SK-N-SH (cell line): ENCODE data around the gene NSD1. TPM values are rescaled to one million over a fixed set of nuclear protein-coding genes. Genes with fewer than 3 reads are reported as not detected.

Experiments used
- CTCF ChIA-PET: fragments of 300-600, 350-600 bp; formaldehyde crosslinking; extraction: SDS; loops from one replicate; lab custom pipeline; 2021; lab: Yijun Ruan, JAX
- POLR2A ChIA-PET: fragments of 350-600 bp; sonication (Branson Sonifier 250); formaldehyde crosslinking; extraction: SDS; loops from one replicate; lab custom pipeline; 2020; ENCODE audit warnings: antibody characterized with exemption, inconsistent platforms; lab: Yijun Ruan, JAX
- DNase-seq: peaks from one replicate; pipeline ENCODE4 v3.0.0; 2012
- H2AFZ ChIP-seq: fragments of 200-600 bp; sonication (generic); 2 replicates; pipeline ENCODE4 v1.8.1; 2016; ENCODE audit warnings: antibody characterized with exemption, mild to moderate bottlenecking, low read depth
- H3F3A ChIP-seq: fragments of 200-600 bp; sonication (generic); replicated peaks from 2 replicates; pipeline ENCODE3; 2016; ENCODE audit warnings: antibody characterized with exemption, mild to moderate bottlenecking; ENCODE audit not compliant: insufficient read depth
- H3K27ac ChIP-seq, 2 experiments: fragments of 200-500 bp in 1 of 2; fragments of 200-600 bp in 1 of 2; sonication (Bioruptor generic) in 1 of 2; sonication (generic), shearing (Covaris generic) in 1 of 2; 2 replicates each; pipeline versions ENCODE4 v1.5.1 to v1.6.1; 2014 to 2016; ENCODE audit warnings: low read depth in 2 of 2, inconsistent platforms in 1 of 2, low read length in 1 of 2, mild to moderate bottlenecking in 1 of 2, mixed read lengths in 1 of 2
- H3K27me3 ChIP-seq: fragments of 200-600 bp; sonication (generic), shearing (Covaris generic); 2 replicates; pipeline ENCODE4 v1.6.1; 2016; ENCODE audit warnings: mixed run types; ENCODE audit not compliant: insufficient read depth
- H3K36me3 ChIP-seq, 2 experiments: fragments of 200-500 bp in 1 of 2; fragments of 200-600 bp in 1 of 2; sonication (Bioruptor generic) in 1 of 2; sonication (generic) in 1 of 2; replicated peaks in 1 of 2; 2 replicates each; pipeline versions ENCODE3 to v1.5.1; 2014 to 2016; ENCODE audit warnings: low read length in 1 of 2, mild to moderate bottlenecking in 1 of 2; ENCODE audit not compliant: insufficient read depth in 2 of 2, control insufficient read depth in 1 of 2
- H3K4me1 ChIP-seq, 2 experiments: fragments of 200-500 bp in 1 of 2; fragments of 200-600 bp in 1 of 2; sonication (Bioruptor generic) in 1 of 2; sonication (generic), shearing (Covaris generic) in 1 of 2; 2 replicates each; pipeline versions ENCODE4 v1.5.1 to v1.6.1; 2014 to 2016; ENCODE audit warnings: low read depth in 1 of 2, low read length in 1 of 2, mixed run types in 1 of 2; ENCODE audit not compliant: insufficient read depth in 2 of 2, control insufficient read depth in 1 of 2
- H3K4me2 ChIP-seq: fragments of 200-600 bp; sonication (generic), shearing (Covaris generic); 2 replicates; pipeline ENCODE4 v1.6.1; 2017; ENCODE audit warnings: mixed run types
- H3K4me3 ChIP-seq, 2 experiments: fragments of 200-500 bp in 1 of 2; fragments of 200-600 bp in 1 of 2; sonication (Bioruptor generic) in 1 of 2; sonication (generic), shearing (Covaris generic) in 1 of 2; 2 replicates each; pipeline versions ENCODE4 v1.5.1 to v1.8.1; 2014 to 2016; ENCODE audit warnings: low read depth in 2 of 2, inconsistent platforms in 1 of 2, low read length in 1 of 2, mild to moderate bottlenecking in 1 of 2, mixed read lengths in 1 of 2, moderate library complexity in 1 of 2
- H3K79me2 ChIP-seq: fragments of 200-600 bp; sonication (generic); 2 replicates; pipeline ENCODE4 v1.8.1; 2017; ENCODE audit warnings: mild to moderate bottlenecking; ENCODE audit not compliant: insufficient read depth
- H3K9ac ChIP-seq: fragments of 200-600 bp; sonication (generic); 2 replicates; pipeline ENCODE4 v1.6.1; 2017; ENCODE audit warnings: mixed run types
- H3K9me2 ChIP-seq: fragments of 200-600 bp; sonication (generic); 2 replicates; pipeline ENCODE4 v1.6.1; 2017; ENCODE audit warnings: mixed run types
- H3K9me3 ChIP-seq: fragments of 200-600 bp; sonication (generic); 2 replicates; pipeline ENCODE4 v1.6.1; 2017; ENCODE audit warnings: mixed run types, mild to moderate bottlenecking, moderate library complexity
- H4K20me1 ChIP-seq: fragments of 200-600 bp; sonication (generic); 2 replicates; pipeline ENCODE4 v1.6.1; 2017; ENCODE audit warnings: mild to moderate bottlenecking, mixed run types; ENCODE audit not compliant: insufficient read depth
- ELF1 ChIP-seq: IDR thresholded peaks from 2 replicates; pipeline ENCODE4 v1.4.0; 2012
- EZH2phosphoT487 ChIP-seq: fragments of 200-600 bp; sonication (generic); IDR thresholded peaks from 2 replicates; pipeline ENCODE4 v1.6.1; 2017; ENCODE audit warnings: low read depth, mixed run types, mild to moderate bottlenecking, antibody characterized with exemption, moderate library complexity, borderline replicate concordance
- FOSL2 ChIP-seq: IDR thresholded peaks from 2 replicates; pipeline ENCODE4 v1.4.0; 2012; ENCODE audit warnings: low read depth, mild to moderate bottlenecking, moderate library complexity, borderline replicate concordance
- FOXM1 ChIP-seq: IDR thresholded peaks from 2 replicates; pipeline ENCODE4 v1.4.0; 2012; ENCODE audit warnings: low read depth, mild to moderate bottlenecking
- GABPA ChIP-seq: IDR thresholded peaks from 2 replicates; pipeline ENCODE4 v1.4.0; 2012; ENCODE audit warnings: low read depth, mild to moderate bottlenecking
- IRF3 ChIP-seq: fragments of 150-350 bp; IDR thresholded peaks from 2 replicates; pipeline ENCODE4 v1.6.1; 2016; ENCODE audit warnings: mild to moderate bottlenecking, low read depth, low read length
- JUND ChIP-seq: IDR thresholded peaks from 2 replicates; pipeline ENCODE4 v1.4.0; 2012
- MEF2A ChIP-seq: IDR thresholded peaks from 2 replicates; pipeline ENCODE4 v1.4.0; 2012; ENCODE audit warnings: low read depth, borderline replicate concordance
- NFIC ChIP-seq: IDR thresholded peaks from 2 replicates; pipeline ENCODE4 v1.4.0; 2012; ENCODE audit warnings: borderline replicate concordance
- POLR2AphosphoS5 ChIP-seq: IDR thresholded peaks from 2 replicates; pipeline ENCODE4 v1.6.1; 2012; ENCODE audit warnings: low read depth, low read length
- RAD21 ChIP-seq: IDR thresholded peaks from 2 replicates; pipeline ENCODE4 v1.6.1; 2012; ENCODE audit warnings: mild to moderate bottlenecking, low read length
- RFX5 ChIP-seq: IDR thresholded peaks from 2 replicates; pipeline ENCODE4 v1.6.1; 2012; ENCODE audit warnings: mild to moderate bottlenecking, improper control_type of control experiment, low read length
- TCF12 ChIP-seq: IDR thresholded peaks from 2 replicates; pipeline ENCODE4 v1.4.0; 2012
- USF2 ChIP-seq: fragments of 150-350 bp; IDR thresholded peaks from 2 replicates; pipeline ENCODE4 v1.6.1; 2017; ENCODE audit warnings: antibody characterized with exemption, low read length, low read depth, borderline replicate concordance
- WGBS: methylation state at CpG from one replicate; pipeline ENCODE4 v1.1.6; 2017; ENCODE audit warnings: low lambda C conversion rate; 5-methylcytosine and 5-hydroxymethylcytosine counted together
- polyA plus RNA-seq, 3 experiments: library from polyadenylated mRNA; depleted of rRNA; stranded (reverse); fragments of >200 nt; gene quantifications; 2 replicates each; pipeline ENCODE4 v1.2.3, GENCODE V29; 2012

NSD1 gene
- polyA plus RNA-seq, 1 of the 3 experiments (the other 2 are of a cell fraction), result 6.7 TPM

GRCh38 chr5:177225798-177226197 lies 92.2 kb downstream of the NSD1 start:
- CTCF ChIA-PET, result interaction anchor here (0.5 kb wide), 1 partner anchor 33 kb away, joined by 4 read pairs; no protein-coding TSS in a partner anchor
- Histone ChIP-seq H3K4me1 (no peaks in the 10 kb centered on the region), H3F3A (no peaks in the 10 kb centered on the region), H4K20me1 (peaks cover 14% of the 10 kb centered on the region), H3K9me3 (no peaks in the 10 kb centered on the region), H3K4me3 (no peak overlapping the region), H3K27me3 (no peaks in the 10 kb centered on the region), H2AFZ (no peak overlapping the region), H3K79me2 (peaks cover 89% of the 10 kb centered on the region), H3K27ac (no peak overlapping the region), H3K9ac (no peak overlapping the region), H3K4me2 (no peak overlapping the region), H3K36me3 (no peaks in the 10 kb centered on the region), H3K9me2 (no peaks in the 10 kb centered on the region)
- no peak for DNase-seq
- POLR2A ChIA-PET, result no interaction called here
- WGBS, result 88% methylated on average over 4 of the region's 4 CpGs
- TF ChIP-seq TCF12 (no peak), GABPA (no peak), NFIC (no peak), FOSL2 (no peak), POLR2AphosphoS5 (no peak), RAD21 (no peak), MEF2A (no peak), RFX5 (no peak), ELF1 (no peak)

- Histone ChIP-seq H3K4me2 (no peak overlapping the region), H3K79me2 (peaks cover 86% of the 10 kb centered on the region), H2AFZ (no peak overlapping the region), H3K9ac (no peak overlapping the region), H4K20me1 (peaks cover 14% of the 10 kb centered on the region), H3K4me1 (no peaks in the 10 kb centered on the region; a peak in 1 of 4 replicates), H3F3A (no peaks in the 10 kb centered on the region), H3K27ac (no peak overlapping the region), H3K9me2 (no peaks in the 10 kb centered on the region), H3K27me3 (no peaks in the 10 kb centered on the region), H3K9me3 (no peaks in the 10 kb centered on the region), H3K4me3 (no peak overlapping the region), H3K36me3 (no peaks in the 10 kb centered on the region)
- WGBS, result 92% methylated on average over 1 of the region's 1 CpG
- CTCF ChIA-PET, result no interaction called here
- DNase-seq, result no peak
- TF ChIP-seq IRF3, result no peak
- TF ChIP-seq EZH2phosphoT487, result no peak
- TF ChIP-seq USF2, result no peak
- no peak for TF ChIP-seq JUND
- TF ChIP-seq FOXM1, result no peak
- no peak for TF ChIP-seq ELF1
- POLR2A ChIA-PET, result interaction anchor here (0.6 kb wide), 1 partner anchor 30 kb away, joined by 3 read pairs; no protein-coding TSS in a partner anchor
These were observed 93.3 kb downstream of the NSD1 start for GRCh38 chr5:177226860-177227259.
